Stimulated activated CD4-positive, alpha-beta T cell treated with anti-CD3 and anti-CD28 coated beads, Interleukin-15, amount 100 ng/mL, for 1 hour (primary cell): ENCODE data around the gene HGS.

Experiments used
- DNase-seq, 2 donors: peaks; one replicate each; pipeline ENCODE4 v3.0.0-alpha.2; 2020; ENCODE audit warnings: low read depth in 1 of 2, low spot score in 1 of 2

The HGS gene, protein sequence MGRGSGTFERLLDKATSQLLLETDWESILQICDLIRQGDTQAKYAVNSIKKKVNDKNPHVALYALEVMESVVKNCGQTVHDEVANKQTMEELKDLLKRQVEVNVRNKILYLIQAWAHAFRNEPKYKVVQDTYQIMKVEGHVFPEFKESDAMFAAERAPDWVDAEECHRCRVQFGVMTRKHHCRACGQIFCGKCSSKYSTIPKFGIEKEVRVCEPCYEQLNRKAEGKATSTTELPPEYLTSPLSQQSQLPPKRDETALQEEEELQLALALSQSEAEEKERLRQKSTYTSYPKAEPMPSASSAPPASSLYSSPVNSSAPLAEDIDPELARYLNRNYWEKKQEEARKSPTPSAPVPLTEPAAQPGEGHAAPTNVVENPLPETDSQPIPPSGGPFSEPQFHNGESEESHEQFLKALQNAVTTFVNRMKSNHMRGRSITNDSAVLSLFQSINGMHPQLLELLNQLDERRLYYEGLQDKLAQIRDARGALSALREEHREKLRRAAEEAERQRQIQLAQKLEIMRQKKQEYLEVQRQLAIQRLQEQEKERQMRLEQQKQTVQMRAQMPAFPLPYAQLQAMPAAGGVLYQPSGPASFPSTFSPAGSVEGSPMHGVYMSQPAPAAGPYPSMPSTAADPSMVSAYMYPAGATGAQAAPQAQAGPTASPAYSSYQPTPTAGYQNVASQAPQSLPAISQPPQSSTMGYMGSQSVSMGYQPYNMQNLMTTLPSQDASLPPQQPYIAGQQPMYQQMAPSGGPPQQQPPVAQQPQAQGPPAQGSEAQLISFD

DNA sequence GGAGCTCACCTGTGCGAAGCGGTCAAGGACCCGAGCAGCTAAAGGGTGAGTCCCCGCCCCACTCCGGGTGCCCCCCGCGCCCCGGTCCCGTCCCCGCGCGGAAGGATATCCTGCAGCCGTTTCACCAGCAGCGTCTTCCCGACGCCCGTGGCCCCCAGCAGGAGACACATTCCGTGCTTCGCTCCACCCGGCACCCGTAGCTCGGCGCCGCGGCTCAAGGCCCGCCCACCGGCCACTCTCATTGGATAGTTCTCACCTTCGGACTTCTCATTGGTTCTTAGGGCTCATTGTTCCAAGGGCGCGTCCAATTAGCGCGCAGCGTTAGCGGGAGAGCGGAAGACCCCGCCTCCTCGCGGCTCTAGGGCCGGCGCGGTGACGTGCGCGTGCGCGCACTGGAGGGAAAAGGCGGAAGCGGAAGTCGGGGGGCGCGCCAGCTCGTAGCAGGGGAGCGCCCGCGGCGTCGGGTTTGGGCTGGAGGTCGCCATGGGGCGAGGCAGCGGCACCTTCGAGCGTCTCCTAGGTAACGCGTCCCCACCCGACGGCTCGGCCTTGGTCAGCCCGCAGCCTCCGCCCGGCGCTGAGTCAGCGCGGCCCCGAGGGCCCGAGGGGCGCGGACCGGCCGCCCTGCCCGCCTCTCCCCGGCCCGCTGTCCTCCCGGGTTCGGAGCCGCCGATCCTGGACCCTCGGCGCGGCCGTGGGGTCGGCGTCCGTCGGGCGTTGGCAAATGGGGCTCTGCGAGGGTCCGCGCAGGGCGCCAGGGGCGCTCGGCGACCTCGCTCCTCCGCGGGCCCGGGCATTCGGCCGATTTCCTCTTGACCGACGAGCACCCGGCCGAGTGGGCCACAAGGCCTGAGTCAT is at the start of gene HGS, which contains the start of gene ARL16:
TSS of gene HGS (plus strand) at position 428 of the 858 bp plus-strand sequence. CDS start at position 484, 56 bp downstream.
TSS of gene ARL16 (minus strand) at position 214 of the 858 bp plus-strand sequence. CDS start at position 170, 44 bp downstream.
- DNase-seq: peak; percentile 96

DNA sequence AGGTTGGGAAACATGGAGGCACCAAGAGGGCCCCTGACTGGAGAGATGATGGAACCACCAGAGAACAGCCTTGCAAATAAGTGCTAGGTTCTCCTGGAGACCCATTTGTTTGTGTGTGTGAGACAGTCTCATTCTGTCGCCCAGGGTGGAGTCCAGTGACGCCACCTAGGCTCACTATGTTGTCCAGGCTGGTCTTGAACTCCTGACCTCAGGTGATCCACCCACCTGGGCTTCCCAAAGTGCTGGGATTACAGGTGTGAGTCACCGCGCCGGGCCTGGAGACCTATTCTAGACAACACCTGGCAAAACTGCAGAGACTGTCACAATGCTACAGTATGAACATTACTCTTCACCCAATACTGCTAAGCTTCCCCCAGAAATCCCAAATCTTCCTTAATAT is 48.4 kb upstream of the HGS start:
- DNase-seq: no peak

DNA sequence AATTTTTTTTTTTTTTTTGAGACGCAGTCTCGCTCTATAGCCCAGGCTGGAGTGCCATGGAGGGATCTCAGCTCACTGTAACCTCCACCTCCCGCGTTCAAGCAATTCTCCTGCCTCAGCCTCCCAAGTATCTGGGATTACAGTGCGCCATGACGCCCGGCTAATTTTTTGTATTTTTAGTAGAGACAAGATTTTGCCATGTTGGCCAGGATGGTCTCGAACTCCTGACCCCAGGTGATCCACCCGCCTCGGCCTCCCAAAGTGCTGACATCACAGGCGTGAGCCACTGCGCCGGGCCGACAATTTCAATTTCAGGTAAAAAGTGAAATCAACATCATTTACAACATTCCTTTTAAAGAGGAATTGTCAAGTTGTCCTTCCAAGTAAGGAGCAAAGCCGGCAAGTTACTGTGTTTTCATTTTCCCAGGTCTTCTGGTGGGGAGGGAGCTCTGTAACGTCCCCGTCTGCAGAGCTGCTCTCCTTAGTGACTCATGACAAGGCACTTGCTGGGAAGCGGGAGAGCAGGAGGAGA is 47.8 kb upstream of the HGS start:
- no peak for DNase-seq

DNA sequence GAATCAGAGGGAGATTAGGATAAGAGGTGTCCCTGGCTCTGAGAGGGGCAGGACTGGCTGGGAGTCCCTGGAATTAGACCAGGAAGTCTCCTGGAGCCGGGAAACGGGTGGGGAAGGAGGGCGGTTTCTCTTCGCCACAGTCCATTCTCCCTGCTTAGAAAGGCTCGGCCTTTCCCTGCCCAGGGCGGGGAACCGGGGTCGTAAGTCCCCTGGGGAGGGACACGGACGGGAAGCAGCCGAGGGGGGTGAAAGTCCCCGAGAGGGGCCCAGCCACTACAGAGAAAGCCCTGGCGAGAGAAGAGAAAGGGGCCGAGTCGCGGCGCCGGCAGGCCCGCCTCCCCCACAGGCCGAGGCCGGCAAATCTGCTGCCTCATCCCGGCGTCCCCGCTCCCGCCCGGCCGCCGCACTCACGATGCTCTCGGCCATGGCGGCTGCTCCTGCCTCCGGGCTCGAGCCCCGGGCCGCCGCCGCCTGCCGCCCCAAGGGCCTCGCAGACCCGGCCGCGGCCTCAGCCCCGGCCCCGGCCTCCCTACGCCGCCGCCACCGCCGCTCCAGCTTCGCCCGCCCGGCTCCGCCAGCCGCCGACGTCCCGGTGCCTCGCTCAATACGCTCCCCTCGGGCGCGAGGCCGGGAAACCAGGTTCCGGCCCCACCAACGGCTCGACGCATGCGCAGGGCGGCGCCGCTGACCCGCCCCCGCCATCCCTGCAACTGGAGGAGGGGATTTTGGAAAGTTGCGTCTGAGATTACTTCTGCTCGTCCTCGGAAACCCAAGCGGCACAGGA is 47.1 kb upstream of the HGS start, which contains the start of the genes NPLOC4 and TSPAN10:
TSS of gene NPLOC4 (minus strand) at position 608 of the 784 bp plus-strand sequence. CDS start at position 426, 182 bp downstream.
TSS of gene TSPAN10 (plus strand) at position 692 of the 784 bp plus-strand sequence. CDS start 5,217 bp downstream, outside the sequence.
- DNase-seq: peak; percentile 76 to 85

DNA sequence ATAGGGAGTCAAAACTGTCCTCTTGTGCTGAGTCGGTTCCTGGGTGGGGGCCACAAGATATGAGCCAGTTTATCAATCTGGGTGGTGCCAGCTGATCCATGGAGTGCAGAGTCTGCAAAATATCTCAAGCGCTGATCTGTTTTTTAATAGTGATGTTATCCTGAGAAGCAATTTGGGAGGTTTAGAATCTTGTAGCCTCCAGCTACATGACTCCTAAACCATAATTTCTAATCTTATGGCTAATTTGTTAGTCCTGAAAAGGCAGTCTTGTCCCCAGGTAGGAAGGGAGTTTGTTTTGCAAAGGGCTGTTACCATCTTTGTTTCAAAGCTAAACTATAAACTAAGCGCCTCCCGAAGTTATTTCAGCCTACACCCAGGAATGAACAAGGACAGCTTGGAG is 45.1 kb upstream of the HGS start:
- no peak for DNase-seq

DNA sequence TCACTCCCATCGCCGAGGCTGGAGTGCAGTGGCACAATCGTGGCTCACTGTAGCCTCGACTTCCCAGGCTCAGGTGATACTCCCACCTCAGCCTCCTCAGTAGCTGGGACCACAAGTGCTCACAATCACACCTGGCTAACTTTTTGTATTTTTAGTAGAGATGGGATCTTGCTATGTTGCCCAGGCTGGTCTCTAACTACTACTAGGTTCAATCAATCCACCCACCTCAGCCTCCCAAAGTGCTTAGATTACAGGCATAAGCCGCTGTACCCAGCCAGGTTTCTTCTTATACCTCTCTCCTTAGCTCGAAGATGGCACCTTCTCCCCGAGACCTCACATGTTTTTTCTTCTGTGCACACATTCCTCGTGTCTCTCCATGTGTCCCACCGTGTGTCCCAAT is 43.8 kb upstream of the HGS start:
- no peak for DNase-seq

DNA sequence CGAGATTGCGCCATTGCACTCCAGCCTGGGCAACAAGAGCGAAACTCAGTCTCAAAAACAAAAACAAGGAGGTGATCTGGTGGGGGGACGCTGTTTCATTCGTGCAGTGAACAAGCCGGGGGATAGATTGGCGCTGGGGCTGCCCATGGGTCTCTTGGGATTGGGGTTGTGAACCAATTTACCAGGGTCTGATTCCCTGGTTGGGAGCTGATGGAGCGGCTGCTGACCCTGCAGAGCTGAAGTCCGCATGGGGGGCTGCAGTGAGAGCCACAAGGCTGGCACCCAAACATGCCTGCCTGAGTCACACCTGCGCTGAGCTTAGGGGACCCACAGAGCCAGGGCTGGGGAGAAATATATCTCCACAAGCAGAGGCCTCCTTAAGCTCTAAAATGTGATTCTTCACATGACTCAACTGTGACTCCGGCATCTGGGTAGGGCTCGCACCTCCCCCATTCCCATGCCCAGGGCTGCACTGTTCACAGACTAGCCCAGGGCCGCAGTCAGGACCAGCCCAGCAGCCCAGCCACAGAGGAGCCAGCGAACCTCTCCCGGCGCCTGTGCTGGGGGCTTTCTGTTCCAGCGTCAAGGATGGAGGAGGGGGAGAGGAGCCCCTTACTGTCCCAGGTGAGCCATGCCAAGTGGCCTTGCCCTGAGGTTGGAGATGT is 41.9 kb upstream of the HGS start:
- DNase-seq: no peak

DNA sequence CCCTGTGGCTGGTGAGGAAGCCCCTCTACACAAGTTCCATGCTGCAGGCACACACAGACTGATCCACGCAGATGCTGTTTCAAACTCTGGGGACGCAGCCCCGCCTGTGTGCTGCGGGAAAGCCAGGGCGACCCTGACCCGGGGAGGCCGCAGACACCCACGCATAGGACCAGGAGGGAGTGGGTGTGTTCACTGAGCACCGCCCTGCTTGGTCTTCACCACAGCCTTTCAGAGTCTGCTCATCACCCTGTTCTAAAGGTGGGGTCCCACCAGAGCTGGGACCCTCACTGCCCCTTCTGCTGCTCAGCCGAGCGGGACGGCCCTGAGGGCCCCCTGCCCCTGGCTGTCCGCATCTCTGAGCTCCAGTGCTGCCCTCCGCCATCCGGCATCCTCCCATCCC is 39.3 kb upstream of the HGS start:
- no peak for DNase-seq

DNA sequence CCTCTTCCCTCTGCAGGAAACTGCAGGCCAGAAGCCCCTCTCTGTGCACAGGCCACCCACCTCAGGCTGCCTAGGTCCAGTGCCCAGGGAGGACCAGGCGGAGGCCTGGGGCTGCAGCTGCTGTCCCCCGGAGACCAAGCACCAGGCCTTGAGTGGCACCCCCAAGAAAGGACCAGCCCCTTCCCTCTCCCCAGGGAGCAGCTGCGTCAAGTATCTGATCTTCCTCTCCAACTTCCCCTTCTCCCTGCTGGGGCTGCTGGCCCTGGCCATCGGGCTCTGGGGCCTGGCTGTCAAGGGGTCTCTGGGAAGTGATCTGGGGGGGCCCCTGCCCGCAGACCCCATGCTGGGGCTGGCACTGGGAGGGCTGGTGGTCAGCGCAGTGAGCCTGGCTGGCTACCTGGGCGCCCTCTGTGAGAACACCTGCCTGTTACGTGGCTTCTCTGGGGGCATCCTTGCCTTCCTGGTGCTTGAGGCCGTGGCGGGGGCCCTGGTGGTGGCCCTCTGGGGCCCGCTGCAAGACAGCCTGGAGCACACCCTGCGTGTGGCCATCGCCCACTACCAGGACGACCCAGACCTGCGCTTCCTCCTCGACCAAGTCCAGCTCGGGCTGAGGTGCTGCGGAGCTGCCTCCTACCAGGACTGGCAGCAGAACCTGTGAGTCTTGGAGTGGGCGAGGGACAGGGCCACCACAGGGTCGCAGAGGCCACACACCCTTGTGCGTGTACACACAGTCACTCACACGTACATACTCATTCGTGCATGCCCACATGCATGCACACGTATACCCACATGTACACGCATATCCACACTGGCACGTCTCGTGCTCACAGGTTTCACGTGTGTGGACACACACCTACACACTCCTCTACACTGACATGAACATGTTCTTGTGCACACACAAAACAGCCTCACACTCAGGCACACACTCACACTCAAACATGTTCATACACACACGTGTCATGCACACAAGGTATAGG is 38.5 kb upstream of the HGS start:
- no peak for DNase-seq

DNA sequence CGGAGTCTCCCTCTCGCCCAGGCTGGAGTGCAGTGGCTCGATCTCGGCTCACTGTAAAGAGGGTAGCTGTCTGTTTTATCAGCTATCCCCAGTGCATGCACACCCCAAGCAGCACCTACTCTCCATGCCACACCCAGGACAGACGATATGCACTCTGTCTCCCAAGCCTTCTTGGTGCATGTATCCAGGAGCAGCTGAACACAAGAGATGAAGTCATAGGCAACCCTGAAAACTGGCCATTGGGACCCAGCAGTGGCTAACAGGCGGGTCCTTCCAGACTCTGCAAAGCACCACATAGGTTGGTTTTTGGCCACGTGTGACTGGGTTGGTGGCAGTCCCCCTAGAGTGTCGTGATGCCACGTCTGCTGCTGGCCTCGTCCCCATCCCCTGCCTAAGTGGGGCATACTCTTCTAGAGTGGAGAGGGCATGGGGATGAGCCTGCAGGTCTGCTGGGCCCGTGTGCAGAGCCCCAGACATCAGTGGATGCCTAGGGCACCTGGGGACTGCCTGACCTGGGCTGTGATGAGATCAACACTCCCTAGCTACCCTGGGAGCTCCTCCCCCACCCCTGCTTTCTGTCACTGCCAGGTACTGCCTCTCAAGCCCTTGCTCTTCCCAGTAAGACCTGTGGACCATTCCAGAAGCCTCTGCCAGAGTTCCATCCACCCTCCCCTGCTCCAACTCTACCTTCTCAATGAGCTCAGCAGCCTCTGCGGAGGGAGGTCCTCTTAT is 36.8 kb upstream of the HGS start:
- no peak for DNase-seq

DNA sequence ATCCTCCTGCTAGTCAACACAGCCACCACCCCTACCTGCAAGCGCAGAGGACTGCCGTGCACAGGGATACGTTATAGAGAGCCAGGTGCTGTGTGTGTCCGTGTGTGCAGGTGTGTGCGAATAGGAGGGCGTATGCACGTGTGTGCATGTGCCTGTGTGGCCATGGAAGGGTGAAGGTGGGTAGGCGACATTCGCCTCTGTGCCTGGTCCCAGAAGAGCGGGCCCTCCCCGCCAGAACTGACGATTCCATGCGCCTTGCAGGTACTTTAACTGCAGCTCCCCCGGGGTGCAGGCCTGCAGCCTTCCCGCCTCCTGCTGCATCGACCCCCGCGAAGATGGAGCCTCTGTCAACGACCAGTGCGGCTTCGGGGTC is 36.2 kb upstream of the HGS start:
- DNase-seq: no peak

DNA sequence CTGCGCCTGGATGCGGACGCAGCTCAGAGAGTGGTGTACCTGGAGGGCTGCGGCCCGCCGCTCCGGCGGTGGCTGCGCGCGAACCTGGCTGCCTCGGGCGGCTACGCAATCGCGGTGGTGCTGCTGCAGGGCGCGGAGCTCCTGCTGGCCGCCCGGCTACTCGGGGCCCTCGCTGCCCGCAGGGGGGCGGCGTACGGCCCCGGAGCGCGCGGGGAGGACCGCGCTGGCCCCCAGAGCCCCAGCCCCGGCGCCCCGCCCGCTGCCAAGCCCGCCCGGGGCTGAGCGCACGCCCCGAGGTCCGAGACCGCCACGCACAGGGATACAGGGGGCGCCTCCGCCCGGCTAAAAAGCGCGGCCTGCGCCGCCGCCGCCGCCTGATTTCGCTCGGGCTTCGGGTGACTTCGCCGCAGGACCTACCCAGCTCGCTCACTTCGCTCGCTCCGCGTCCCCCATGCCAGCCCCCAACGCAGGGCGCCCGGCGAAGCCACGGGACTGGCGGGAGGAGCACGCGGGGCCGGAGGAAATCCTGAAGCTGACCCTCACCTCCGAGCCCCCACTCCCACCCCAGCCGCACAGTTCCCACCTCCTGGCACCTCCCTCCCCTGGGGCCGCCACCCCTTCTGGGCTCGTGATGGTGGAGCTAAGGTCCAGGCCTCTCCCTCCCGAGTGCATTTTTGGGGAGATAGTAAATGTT is 35.7 kb upstream of the HGS start:
- DNase-seq: no peak

DNA sequence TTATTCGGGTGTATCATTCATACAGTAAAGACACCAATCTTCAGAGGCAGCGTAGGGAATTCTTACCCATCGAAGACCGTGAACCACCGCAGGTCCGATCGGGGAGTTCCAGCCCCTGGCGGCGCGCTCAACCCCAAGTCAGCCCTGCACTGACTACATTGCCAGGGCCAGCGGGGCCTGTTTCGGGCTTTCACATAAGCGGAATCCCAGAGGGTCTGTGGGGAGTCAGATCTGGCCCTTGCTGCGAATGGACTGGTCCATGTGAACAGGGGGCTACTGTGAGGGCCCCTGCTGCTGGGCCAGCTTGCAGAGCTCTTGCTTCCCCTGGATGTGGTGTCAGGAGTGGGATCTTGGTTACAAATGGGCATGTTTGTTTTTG is 35.1 kb upstream of the HGS start:
- DNase-seq: no peak

DNA sequence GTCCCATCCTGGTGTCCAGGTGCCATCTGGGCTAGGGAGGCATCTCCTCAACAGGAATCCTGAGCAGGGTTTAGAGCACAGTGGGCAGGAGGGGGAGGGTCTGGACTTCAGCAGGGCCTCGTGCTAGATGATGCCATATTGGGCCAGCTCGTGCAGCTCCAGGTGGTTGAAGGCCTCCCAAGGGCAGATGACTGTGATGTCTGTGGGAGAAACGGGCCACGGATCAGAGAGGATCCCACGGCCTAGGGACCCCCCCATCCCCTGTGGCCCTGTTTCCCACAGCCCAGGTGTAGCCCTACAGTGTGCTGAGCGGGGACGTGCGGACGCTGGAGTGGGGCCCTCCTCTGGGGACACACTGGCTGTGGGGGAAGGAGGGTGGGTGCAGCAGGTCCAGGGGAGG is 32.9 kb upstream of the HGS start:
- no peak for DNase-seq

DNA sequence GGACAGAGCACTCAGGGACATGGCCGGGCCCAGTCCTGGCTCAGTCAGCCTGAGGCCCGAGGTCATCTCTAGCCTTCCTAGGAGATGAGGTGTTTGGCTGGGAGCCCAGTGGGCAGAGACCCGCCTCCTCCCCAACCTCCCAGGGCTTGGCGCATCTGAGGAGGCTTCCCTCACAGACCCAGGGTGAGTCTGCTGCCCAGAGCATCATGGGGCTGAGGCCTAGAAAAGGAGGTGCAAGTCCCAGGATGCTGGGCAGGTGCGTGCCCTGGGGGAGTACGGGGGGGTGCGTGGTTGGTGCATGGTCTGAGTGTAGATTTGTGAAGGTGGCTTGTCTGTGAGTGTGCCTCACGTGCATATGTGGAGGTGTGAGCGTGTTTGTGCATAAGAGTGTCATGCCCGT is 32.1 kb upstream of the HGS start:
- no peak for DNase-seq

DNA sequence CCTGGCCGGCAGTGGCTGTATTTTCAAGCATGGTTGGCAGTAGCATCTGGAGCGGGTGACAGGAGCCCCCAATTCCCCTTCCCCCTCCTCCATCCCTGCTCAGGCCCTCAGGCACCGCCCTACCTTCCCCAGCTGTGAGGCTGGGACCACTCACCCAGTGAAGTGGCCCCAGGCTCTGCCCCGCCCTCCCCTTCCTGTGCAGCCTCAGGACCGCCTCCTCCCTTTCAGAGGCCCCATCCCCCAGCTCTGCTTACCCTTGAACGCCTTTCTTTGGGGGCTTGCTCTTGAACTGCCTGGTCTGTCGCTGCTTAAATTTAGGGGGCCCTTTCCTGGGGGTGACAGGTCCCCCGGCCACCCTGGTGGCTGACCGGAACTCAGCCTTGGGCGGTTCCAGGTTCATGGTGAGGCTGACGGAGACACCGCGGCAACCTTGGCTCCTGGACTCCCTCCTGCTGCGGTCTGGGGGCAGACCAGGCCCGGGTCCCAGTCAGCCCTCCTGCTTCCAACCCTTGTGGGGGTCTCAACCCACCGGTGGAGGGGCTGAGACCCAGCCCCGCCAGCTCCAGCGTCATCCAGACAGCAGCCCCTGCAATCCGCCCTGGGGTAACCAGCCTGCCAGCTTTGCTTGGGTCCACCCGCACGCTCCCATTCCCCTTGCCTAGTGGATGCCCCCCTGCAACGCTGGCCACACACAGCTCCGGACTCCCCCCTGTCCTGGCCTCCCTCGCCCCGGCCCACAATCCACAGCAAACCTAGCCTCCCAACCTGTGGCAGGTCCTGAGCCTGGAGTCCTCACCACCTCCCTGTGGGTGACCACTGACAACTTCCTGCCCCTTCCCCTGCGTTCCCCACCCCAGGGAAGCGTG is 30.7 kb upstream of the HGS start:
- DNase-seq: no peak
